Astrocyte (in vitro differentiated cells and primary cell): ENCODE measurements around the gene ATL1. TPM values are rescaled to one million over a fixed set of nuclear protein-coding genes. Genes with fewer than 3 reads are reported as not detected.
A peak's percentile ranks its signal among the peaks of the same experiment; 100 is the strongest.
"Not testable (repeated sequence)": the region's sequence is repeated elsewhere in the genome, so short reads cannot be mapped to it uniquely, and the experiment has no call there.

ENCODE experiments used
- DNase-seq: peaks from one replicate; pipeline ENCODE4 v3.0.0-alpha.2; 2010; ENCODE audit warnings: low read depth
- FAIRE-seq: peaks from 2 replicates; lab custom pipeline; 2011; peaks lifted over from hg19 to GRCh38; lab: Jason Lieb, UNC
- H2AFZ ChIP-seq: 2 replicates; pipeline ENCODE4 v1.6.0; 2012; ENCODE audit warnings: low read depth, low read length, inconsistent platforms
- H3K27ac ChIP-seq: 2 replicates; pipeline ENCODE4 v1.5.1; 2011; ENCODE audit warnings: low read depth, low read length, inconsistent platforms
- H3K27me3 ChIP-seq: 2 replicates; pipeline ENCODE4 v1.6.0; 2011; ENCODE audit warnings: low read length, inconsistent platforms; ENCODE audit not compliant: insufficient read depth
- H3K36me3 ChIP-seq: 2 replicates; pipeline ENCODE4 v1.5.1; 2011; ENCODE audit warnings: low read length, inconsistent platforms; ENCODE audit not compliant: insufficient read depth
- H3K4me1 ChIP-seq: 2 replicates; pipeline ENCODE4 v1.5.1; 2011; ENCODE audit warnings: low read length, inconsistent platforms; ENCODE audit not compliant: insufficient read depth
- H3K4me2 ChIP-seq: 2 replicates; pipeline ENCODE4 v1.6.0; 2012; ENCODE audit warnings: low read length, inconsistent platforms
- H3K4me3 ChIP-seq: 2 replicates; pipeline ENCODE4 v1.5.1; 2011; ENCODE audit warnings: low read depth, mild to moderate bottlenecking, low read length, inconsistent platforms; ENCODE audit not compliant: insufficient read depth
- H3K79me2 ChIP-seq: 2 replicates; pipeline ENCODE4 v1.6.0; 2012; ENCODE audit warnings: mild to moderate bottlenecking, low read length, inconsistent platforms; ENCODE audit not compliant: insufficient read depth
- H3K9ac ChIP-seq: 2 replicates; pipeline ENCODE4 v1.6.0; 2012; ENCODE audit warnings: mild to moderate bottlenecking, low read length, inconsistent platforms
- H3K9me3 ChIP-seq: 2 replicates; pipeline ENCODE4 v1.5.1; 2012; ENCODE audit warnings: low read depth, mild to moderate bottlenecking, low read length, inconsistent platforms; ENCODE audit not compliant: insufficient read depth
- H4K20me1 ChIP-seq: 2 replicates; pipeline ENCODE4 v1.6.0; 2012; ENCODE audit warnings: low read length, inconsistent platforms; ENCODE audit not compliant: insufficient read depth
- H3K27ac Mint-ChIP-seq: one replicate; pipeline ENCODE4 v1.8.0; 2021; ENCODE audit warnings: mild to moderate bottlenecking, mixed read lengths; ENCODE audit not compliant: unreplicated experiment
- H3K27me3 Mint-ChIP-seq: one replicate; pipeline ENCODE4 v1.8.0; 2021; ENCODE audit warnings: low read depth, mixed read lengths; ENCODE audit not compliant: unreplicated experiment
- H3K36me3 Mint-ChIP-seq: one replicate; pipeline ENCODE4 v1.8.0; 2021; ENCODE audit warnings: low read depth, mixed read lengths; ENCODE audit not compliant: unreplicated experiment
- H3K4me1 Mint-ChIP-seq: one replicate; pipeline ENCODE4 v1.8.0; 2021; ENCODE audit warnings: low read depth, mixed read lengths; ENCODE audit not compliant: unreplicated experiment
- H3K4me3 Mint-ChIP-seq: one replicate; pipeline ENCODE4 v1.8.0; 2021; ENCODE audit warnings: mild to moderate bottlenecking, moderate library complexity, mixed read lengths; ENCODE audit not compliant: unreplicated experiment
- H3K9me3 Mint-ChIP-seq: one replicate; pipeline ENCODE4 v1.8.0; 2021; ENCODE audit warnings: mild to moderate bottlenecking, mixed read lengths; ENCODE audit not compliant: unreplicated experiment
- CTCF ChIP-seq: IDR thresholded peaks from 2 replicates; pipeline ENCODE4 v1.5.1; 2011; ENCODE audit warnings: low read depth, mild to moderate bottlenecking, inconsistent platforms, low read length, moderate library complexity; ENCODE audit not compliant: insufficient read depth
- EZH2 ChIP-seq: IDR thresholded peaks from 2 replicates; pipeline ENCODE4 v1.6.1; 2012; ENCODE audit warnings: mild to moderate bottlenecking, low read length, inconsistent platforms; ENCODE audit not compliant: insufficient read depth
- total RNA-seq: library from RNA; stranded (reverse); gene quantifications from 2 replicates; pipeline ENCODE4 v1.2.1, GENCODE V29; 2021

ATL1 gene
- total RNA-seq, 1 donor from 2014 or later = 15.8 TPM

GRCh38 chr14:50620341-50620740, 60.4 kb downstream of the ATL1 start:
- Histone ChIP-seq H3K9ac (no peak overlapping the region), H3K79me2 (no peaks in the 10 kb centered on the region), H3K36me3 (no peaks in the 10 kb centered on the region), H3K27me3 (no peaks in the 10 kb centered on the region), H3K4me1 (peaks cover 6% of the 10 kb centered on the region), H3K9me3 (no peaks in the 10 kb centered on the region), H3K4me3 (no peak overlapping the region), H3K4me2 (peak overlapping the region; percentile 45), H4K20me1 (no peaks in the 10 kb centered on the region), H2AFZ (no peak overlapping the region), H3K27ac (no peak overlapping the region)
- TF ChIP-seq CTCF (no peak), EZH2 (no peak)
- FAIRE-seq (no peak), DNase-seq (peak; percentile 8)
- Mint-ChIP-seq H3K27me3 (no peaks in the 10 kb centered on the region), H3K9me3 (no peaks in the 10 kb centered on the region), H3K27ac (no peak overlapping the region), H3K36me3 (peaks cover 5% of the 10 kb centered on the region), H3K4me3 (no peak overlapping the region), H3K4me1 (no peaks in the 10 kb centered on the region)

GRCh38 chr14:50622978-50623377, 63.0 kb downstream of the ATL1 start:
- FAIRE-seq (no peak), DNase-seq (no peak)
- no peaks in the 10 kb centered on the region for H3K9me3 ChIP-seq
- H2AFZ ChIP-seq = no peak overlapping the region
- no peak overlapping the region for H3K27ac Mint-ChIP-seq
- no peak overlapping the region for H3K9ac ChIP-seq
- no peaks in the 10 kb centered on the region for H3K36me3 ChIP-seq
- no peak overlapping the region for H3K4me3 Mint-ChIP-seq
- no peak overlapping the region for H3K4me3 ChIP-seq
- peaks cover 4% of the 10 kb centered on the region for H3K36me3 Mint-ChIP-seq
- H3K4me1 Mint-ChIP-seq = no peaks in the 10 kb centered on the region
- H3K9me3 Mint-ChIP-seq = no peaks in the 10 kb centered on the region
- peaks cover 6% of the 10 kb centered on the region for H3K4me1 ChIP-seq
- no peaks in the 10 kb centered on the region for H3K27me3 Mint-ChIP-seq
- TF ChIP-seq EZH2 = no peak
- no peak for TF ChIP-seq CTCF
- no peaks in the 10 kb centered on the region for H3K27me3 ChIP-seq
- no peaks in the 10 kb centered on the region for H4K20me1 ChIP-seq
- H3K79me2 ChIP-seq = no peaks in the 10 kb centered on the region
- H3K4me2 ChIP-seq = no peak overlapping the region
- H3K27ac ChIP-seq = no peak overlapping the region

- Histone ChIP-seq H3K9me3 (no peaks in the 10 kb centered on the region), H2AFZ (no peak overlapping the region), H3K79me2 (no peaks in the 10 kb centered on the region), H3K27me3 (no peaks in the 10 kb centered on the region), H3K27ac (no peak overlapping the region), H3K4me2 (no peak overlapping the region), H3K4me1 (peaks cover 6% of the 10 kb centered on the region), H3K4me3 (no peak overlapping the region), H3K36me3 (no peaks in the 10 kb centered on the region), H3K9ac (no peak overlapping the region), H4K20me1 (no peaks in the 10 kb centered on the region)
- H3K4me1 Mint-ChIP-seq = no peaks in the 10 kb centered on the region
- H3K36me3 Mint-ChIP-seq = peaks cover 4% of the 10 kb centered on the region
- FAIRE-seq = no peak
- H3K27me3 Mint-ChIP-seq = no peaks in the 10 kb centered on the region
- H3K4me3 Mint-ChIP-seq = no peak overlapping the region
- no peak overlapping the region for H3K27ac Mint-ChIP-seq
- H3K9me3 Mint-ChIP-seq = no peaks in the 10 kb centered on the region
- no peak for DNase-seq
- TF ChIP-seq EZH2 (no peak), CTCF (no peak)
These were observed 64.5 kb downstream of the ATL1 start for GRCh38 chr14:50624447-50624846.

GRCh38 chr14:50624947-50625346, 65.0 kb downstream of the ATL1 start:
- not testable (repeated sequence) for FAIRE-seq, H3K36me3 Mint-ChIP-seq

More at GRCh38 chr14:50624947-50625346, 65.0 kb downstream of the ATL1 start:
- not testable (repeated sequence) for H3K79me2 ChIP-seq, H3K27ac Mint-ChIP-seq, H3K4me1 ChIP-seq, H2AFZ ChIP-seq, H3K9me3 Mint-ChIP-seq, H3K27me3 ChIP-seq, DNase-seq, H3K27me3 Mint-ChIP-seq, H3K4me3 Mint-ChIP-seq, H3K4me1 Mint-ChIP-seq, H3K9ac ChIP-seq, H3K9me3 ChIP-seq, H4K20me1 ChIP-seq, H3K36me3 ChIP-seq, H3K4me3 ChIP-seq, H3K4me2 ChIP-seq, H3K27ac ChIP-seq
